ENCODE results near the gene TMTC1. TPM values are rescaled to one million over a fixed set of nuclear protein-coding genes. Genes with fewer than 3 reads are reported as not detected.

The TMTC1 gene
- total RNA-seq, 6 experiments from 2014 or later, result not detected

- H3K27ac Mint-ChIP-seq, result no peak overlapping the region
- DNase-seq, result no peak
- no peaks in the 10 kb centered on the region for H3K4me1 Mint-ChIP-seq (ENCODE audit: low read depth)
- no peak for TF ChIP-seq CTCF (IDR thresholded peaks at IDR 0.05)
- H3K9me3 Mint-ChIP-seq, result peaks cover 26% of the 10 kb centered on the region
- no peaks in the 10 kb centered on the region for H3K36me3 Mint-ChIP-seq (ENCODE audit: low read depth)
- no peaks in the 10 kb centered on the region for H3K27me3 Mint-ChIP-seq (ENCODE audit: insufficient read depth)
- no peak overlapping the region for H3K4me3 Mint-ChIP-seq
Measured at GRCh38 chr12:29681370-29681769, 102.4 kb downstream of the TMTC1 start.

- TF ChIP-seq CTCF (IDR thresholded peaks at IDR 0.05), result no peak
- Mint-ChIP-seq H3K4me1 (ENCODE audit: low read depth) (no peaks in the 10 kb centered on the region), H3K4me3 (no peak overlapping the region), H3K27ac (no peak overlapping the region), H3K27me3 (ENCODE audit: insufficient read depth) (no peaks in the 10 kb centered on the region), H3K9me3 (peaks cover 30% of the 10 kb centered on the region), H3K36me3 (ENCODE audit: low read depth) (no peaks in the 10 kb centered on the region)
- DNase-seq, result no peak
Measured at GRCh38 chr12:29676676-29677075, 107.1 kb downstream of the TMTC1 start.

GRCh38 chr12:29674463-29674862, 109.3 kb downstream of the TMTC1 start:
- no peak overlapping the region for H3K4me3 Mint-ChIP-seq
- H3K27ac Mint-ChIP-seq, result no peak overlapping the region
- no peaks in the 10 kb centered on the region for H3K4me1 Mint-ChIP-seq (ENCODE audit: low read depth)
- peaks cover 24% of the 10 kb centered on the region for H3K9me3 Mint-ChIP-seq
- H3K27me3 Mint-ChIP-seq (ENCODE audit: insufficient read depth), result no peaks in the 10 kb centered on the region
- TF ChIP-seq CTCF (IDR thresholded peaks at IDR 0.05), result no peak
- DNase-seq, result no peak
- no peaks in the 10 kb centered on the region for H3K36me3 Mint-ChIP-seq (ENCODE audit: low read depth)

GRCh38 chr12:29673346-29673745, 110.4 kb downstream of the TMTC1 start:
- no peak for TF ChIP-seq CTCF (IDR thresholded peaks at IDR 0.05)
- Mint-ChIP-seq H3K27ac (no peak overlapping the region), H3K4me1 (ENCODE audit: low read depth) (no peaks in the 10 kb centered on the region), H3K9me3 (peaks cover 20% of the 10 kb centered on the region), H3K27me3 (ENCODE audit: insufficient read depth) (no peaks in the 10 kb centered on the region), H3K36me3 (ENCODE audit: low read depth) (no peaks in the 10 kb centered on the region), H3K4me3 (no peak overlapping the region)
- DNase-seq, result no peak

- Mint-ChIP-seq H3K27ac (no peak overlapping the region), H3K4me3 (no peak overlapping the region), H3K4me1 (ENCODE audit: low read depth) (no peaks in the 10 kb centered on the region), H3K36me3 (ENCODE audit: low read depth) (no peaks in the 10 kb centered on the region), H3K27me3 (ENCODE audit: insufficient read depth) (no peaks in the 10 kb centered on the region), H3K9me3 (peaks cover 16% of the 10 kb centered on the region)
- TF ChIP-seq CTCF (IDR thresholded peaks at IDR 0.05), result no peak
- DNase-seq, result no peak
Measured at GRCh38 chr12:29672580-29672979, 111.2 kb downstream of the TMTC1 start.

GRCh38 chr12:29671742-29672141, 112.0 kb downstream of the TMTC1 start:
- no peaks in the 10 kb centered on the region for H3K4me1 Mint-ChIP-seq (ENCODE audit: low read depth)
- H3K36me3 Mint-ChIP-seq (ENCODE audit: low read depth), result no peaks in the 10 kb centered on the region
- no peak for DNase-seq
- no peaks in the 10 kb centered on the region for H3K27me3 Mint-ChIP-seq (ENCODE audit: insufficient read depth)
- no peak overlapping the region for H3K4me3 Mint-ChIP-seq
- TF ChIP-seq CTCF (IDR thresholded peaks at IDR 0.05), result no peak
- H3K9me3 Mint-ChIP-seq, result peaks cover 16% of the 10 kb centered on the region
- no peak overlapping the region for H3K27ac Mint-ChIP-seq

Data from HFFc6 (cell line).